ENCODE results near the gene PALM.

Gene PALM

DNA sequence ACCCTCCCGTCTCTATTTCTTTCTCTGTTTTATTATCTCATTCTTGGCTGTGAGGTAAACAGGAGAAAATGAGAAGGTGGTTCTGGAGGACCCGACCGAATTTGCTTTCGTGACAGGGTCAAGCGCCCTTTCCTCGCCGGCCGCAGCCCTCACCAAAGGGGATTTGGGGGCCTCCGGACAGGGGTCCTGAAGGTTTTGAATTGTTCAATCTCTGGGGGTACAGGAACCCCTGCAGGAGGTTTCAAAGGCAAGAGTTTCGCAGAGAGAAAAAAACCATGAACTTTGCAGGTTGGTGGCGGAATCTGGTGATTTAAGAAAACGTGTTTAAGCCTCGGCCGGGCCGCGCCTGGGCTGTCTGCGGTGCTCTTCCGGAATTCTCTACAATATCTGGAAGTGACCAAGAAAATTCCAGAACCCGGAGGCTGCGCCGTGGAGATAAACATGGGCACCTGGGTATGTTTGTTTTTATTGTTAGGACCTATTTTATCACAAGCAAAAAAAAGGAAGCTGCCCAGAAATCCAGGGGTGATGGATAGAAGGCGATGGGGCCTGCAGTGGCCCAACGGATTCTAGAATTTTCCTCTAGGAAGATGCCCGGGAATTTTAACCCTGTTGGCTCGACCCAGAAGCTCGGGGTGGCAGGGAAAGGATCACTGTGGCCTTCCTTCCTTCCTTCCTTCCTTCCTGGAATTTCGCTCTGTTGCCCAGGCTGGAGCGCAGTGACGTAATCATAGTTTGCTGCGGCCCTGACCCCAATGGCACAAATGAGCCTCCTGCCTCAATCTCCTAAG is 74.3 kb downstream of the PALM start:
- no peak for DNase-seq (ENCODE audit: low read depth in 2 of 2)

DNA sequence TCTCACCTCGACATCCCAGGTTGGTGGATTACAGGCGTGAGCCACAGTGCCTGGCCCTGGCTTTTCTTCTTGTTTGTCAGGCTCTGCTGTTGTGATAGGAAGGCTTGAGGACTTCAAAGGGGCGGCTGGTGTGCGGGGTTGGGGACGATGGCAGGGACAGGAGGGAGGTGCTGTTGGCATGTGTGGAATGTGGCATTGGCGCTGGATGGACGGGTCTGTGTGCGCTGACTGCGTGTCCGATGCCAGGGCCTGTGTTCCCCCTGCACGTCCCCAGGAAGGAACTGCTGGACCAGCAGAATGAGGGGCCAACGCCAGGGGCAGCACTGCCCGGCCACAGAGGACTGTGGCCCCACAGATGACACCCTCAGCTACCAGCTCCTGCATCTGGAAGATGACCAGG is 75.8 kb downstream of the PALM start:
- no peak for DNase-seq (ENCODE audit: low read depth in 2 of 2)

DNA sequence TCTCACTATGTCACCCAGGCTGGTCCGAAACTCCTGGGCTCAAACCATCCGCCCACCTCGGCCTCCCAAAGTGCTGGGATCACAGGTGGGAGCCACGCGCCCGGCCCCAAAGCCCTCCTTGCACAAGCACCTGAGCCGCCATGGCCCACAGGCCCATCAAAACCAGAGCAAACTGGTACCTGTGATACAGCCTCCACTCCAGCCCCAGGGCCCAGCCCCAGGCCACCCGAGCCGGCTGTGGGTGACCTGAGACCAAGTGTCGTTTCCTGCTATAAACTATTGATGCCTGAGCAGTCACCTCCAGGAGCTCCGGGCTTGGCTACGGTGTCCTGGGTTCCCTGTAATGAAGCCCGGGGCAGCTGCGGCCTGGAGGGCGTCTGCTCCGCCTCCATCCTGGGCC is 78.8 kb downstream of the PALM start:
- DNase-seq (ENCODE audit: low read depth in 2 of 2), result no peak

DNA sequence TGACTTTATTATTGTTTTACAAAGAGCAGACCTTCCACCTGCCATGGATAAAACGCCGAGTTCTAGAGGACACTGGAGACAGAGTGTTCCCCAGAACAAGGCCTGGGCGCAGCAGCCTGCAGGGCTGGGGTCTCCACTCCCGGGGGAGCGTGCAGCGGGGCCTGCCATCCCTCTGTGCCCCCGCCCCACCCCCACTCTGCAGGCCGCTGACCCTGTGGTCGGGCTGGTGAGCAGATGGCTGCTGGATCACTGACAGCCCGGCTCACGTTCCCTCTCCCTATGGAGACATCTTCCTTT is 79.9 kb downstream of the PALM start:
- no peak for DNase-seq (ENCODE audit: low read depth in 2 of 2)

DNA sequence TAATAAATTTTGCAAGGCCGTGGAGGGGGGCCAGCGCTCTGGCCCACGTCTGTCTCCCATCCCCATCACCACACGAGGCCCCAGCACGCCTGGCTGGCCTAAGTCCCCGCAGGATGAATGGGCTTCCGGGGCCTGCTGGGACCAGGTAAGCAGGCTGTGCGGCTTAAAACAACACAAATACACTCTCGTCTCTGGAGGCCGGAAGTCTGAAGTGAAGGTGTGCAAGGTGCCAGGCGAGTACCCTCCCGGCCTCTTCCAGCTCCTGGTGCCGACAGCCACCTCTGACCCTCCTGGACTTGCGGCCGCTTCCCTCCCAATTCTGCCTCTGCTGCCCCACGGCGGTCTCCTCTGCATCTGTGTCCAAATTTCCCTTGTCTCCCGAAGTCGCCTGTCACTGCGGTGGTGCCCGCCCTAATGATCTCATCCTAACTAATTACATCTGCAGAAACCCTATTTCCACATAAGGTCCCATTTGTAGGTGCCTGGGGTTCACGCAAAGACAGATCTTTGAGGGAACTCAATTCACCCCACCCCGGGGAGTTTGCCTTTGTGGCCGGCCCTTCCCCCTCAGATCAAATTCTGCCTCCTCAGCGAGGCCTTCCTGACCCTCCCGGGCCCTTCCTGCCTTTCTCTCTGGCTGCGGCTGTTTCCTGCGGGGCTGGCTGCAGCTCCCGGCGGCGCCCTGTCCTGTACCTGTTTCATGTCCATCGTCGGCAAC is 80.4 kb downstream of the PALM start:
- no peak for DNase-seq (ENCODE audit: low read depth in 2 of 2)

DNA sequence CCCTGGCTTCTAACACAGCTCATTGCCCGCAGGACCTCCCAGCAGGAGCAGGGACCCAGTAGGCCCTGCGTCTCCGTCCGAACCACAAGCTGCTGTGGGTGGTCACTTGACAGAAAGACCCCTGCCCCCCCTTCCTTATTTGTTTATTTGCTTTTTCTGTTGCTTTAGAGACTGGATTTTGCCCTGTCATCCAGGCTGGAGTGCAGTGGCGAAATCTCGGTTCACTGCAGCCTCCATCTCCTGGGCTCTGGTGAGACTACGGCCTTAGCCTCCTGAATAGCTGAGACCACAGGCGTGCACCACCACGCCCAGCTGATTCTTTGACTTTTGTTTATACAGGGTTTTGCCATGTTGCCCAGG is 80.9 kb downstream of the PALM start:
- DNase-seq (ENCODE audit: low read depth in 2 of 2), result no peak

DNA sequence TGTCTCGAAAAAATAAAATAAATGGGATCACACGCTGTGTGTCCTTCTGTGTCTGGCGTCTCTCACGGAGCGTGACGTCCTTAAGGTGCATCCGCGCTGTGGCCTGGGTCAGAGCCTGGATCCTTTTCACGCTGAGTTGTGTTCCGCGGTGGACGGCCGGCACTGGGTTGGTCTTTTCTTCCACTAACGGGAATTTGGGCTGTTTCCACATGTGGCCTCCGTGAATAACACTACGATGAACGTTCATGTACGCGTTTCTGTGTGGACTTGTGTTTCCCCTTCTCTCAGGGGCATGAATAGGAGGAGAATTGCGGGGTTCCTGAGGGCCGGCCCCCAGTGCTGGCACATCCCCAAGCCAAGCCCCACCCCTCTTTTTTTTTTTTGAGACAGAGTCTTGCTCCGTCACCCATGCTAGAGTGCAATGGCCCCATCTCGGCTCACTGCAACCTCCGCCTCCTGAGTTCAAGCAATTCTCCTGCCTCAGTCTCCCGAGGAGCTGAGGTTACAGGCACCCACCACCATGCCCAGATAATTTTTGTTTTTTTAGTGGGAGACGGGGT is 82.4 kb downstream of the PALM start:
- no peak for DNase-seq (ENCODE audit: low read depth in 2 of 2)

DNA sequence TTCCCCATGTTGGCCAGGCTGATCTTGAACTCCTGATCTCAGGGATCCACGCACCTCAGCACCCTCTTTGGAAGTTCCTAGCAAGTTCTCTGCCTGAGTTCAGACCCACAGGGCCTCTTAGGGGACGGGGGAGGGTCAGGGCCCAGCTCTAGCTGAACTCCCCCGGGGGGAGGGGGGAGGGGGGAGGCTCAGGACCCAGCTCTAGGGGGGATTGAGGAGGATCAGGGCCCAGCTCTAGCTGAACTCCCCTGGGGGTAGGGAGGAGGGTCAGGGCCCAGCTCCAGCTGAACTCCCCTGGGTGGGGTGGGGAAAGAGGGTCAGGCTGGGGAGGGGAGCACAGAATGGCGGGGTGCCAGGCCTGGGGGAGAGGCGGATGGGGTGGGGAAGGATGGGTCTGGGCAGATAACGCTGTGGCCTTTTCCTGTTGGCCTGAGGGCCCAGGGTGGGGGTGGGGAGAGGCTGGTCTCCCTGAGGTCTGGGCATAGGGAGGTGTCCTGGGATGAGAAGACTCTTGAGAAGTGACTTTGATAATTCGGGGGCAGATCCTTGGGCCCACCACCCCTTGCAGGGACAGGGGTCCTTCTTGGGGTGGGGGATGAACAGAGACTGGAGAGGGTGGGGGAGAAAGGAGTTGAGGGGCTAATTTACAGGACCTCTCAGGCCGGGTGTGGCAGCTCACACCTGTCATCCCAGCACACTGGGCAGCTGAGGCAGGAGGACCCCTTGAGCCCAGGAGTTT is 83.0 kb downstream of the PALM start:
- DNase-seq (ENCODE audit: low read depth in 2 of 2), result no peak

DNA sequence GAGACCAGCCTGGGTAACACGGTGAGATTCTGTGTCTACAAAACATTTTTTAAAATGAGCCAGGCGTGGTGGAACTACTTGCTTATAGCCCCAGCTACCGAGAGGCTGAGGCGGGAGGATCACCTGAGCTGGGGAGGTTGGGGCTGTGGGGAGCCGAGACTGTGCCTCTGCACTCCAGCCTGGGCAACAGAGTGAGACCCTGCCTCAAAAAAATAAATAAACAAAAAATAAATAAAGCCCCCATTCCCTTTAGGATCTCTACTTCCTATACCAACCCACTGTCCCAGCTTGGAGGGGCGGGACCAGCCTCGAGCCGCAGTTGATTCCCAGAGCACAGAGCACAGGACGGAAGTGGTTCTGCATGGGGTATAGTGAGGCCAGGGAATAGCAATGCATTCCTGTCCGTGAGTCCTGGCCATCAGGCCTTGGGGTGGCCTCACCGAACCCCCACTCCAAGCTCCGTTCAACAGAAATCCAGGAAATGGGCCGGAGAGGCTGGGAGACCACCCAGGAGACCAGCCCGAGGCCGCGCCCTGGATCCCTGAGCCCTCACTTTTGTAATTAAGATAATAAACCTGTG is 83.7 kb downstream of the PALM start:
- no peak for DNase-seq (ENCODE audit: low read depth in 2 of 2)

DNA sequence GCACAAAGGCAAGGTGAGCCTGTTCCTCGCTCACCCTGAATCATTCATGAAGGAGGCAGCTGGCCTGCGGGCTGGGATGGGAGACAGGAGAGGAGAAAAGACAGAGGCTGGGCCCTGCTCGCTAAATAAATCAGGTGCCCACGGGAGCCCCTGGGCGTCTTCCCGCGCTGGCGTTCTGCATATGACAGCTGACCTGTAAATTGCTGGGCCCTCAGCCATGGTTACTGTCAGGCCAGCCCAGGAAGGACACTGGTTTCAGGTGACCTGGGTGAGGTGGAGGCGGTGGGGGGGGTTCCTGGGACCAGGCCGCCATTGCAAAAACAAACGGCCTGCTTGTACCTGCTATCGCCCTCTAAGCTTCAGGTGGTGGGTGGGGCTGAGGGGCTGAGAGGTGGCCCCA is 85.1 kb downstream of the PALM start:
- no peak for DNase-seq (ENCODE audit: low read depth in 2 of 2)

DNA sequence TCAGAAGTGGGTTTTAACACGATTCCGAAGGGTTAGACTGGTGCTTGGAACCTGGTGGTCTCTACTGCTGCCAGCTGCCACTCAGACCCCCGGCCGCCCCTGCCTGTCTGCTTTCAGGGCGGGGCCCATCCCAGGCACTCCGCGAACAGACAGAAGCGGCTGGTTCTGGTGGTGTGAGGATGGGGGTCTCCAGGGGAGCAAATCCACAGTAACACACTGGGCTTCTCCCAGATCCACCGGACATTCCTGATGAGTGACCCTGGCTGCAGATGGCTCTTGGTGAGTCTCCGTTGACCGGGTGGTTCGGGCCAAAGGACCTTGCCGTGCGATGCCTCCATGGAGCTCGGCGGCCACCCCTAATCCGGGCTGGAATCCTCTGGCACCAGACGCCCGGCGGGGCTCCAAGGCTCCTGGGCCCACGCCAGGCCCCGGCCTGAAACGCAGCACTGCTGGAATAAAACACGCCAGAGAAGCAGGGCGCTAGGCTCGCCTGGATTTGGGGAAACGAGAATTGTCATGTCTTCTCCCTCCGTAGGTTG is 86.4 kb downstream of the PALM start:
- no peak for DNase-seq (ENCODE audit: low read depth in 2 of 2)

DNA sequence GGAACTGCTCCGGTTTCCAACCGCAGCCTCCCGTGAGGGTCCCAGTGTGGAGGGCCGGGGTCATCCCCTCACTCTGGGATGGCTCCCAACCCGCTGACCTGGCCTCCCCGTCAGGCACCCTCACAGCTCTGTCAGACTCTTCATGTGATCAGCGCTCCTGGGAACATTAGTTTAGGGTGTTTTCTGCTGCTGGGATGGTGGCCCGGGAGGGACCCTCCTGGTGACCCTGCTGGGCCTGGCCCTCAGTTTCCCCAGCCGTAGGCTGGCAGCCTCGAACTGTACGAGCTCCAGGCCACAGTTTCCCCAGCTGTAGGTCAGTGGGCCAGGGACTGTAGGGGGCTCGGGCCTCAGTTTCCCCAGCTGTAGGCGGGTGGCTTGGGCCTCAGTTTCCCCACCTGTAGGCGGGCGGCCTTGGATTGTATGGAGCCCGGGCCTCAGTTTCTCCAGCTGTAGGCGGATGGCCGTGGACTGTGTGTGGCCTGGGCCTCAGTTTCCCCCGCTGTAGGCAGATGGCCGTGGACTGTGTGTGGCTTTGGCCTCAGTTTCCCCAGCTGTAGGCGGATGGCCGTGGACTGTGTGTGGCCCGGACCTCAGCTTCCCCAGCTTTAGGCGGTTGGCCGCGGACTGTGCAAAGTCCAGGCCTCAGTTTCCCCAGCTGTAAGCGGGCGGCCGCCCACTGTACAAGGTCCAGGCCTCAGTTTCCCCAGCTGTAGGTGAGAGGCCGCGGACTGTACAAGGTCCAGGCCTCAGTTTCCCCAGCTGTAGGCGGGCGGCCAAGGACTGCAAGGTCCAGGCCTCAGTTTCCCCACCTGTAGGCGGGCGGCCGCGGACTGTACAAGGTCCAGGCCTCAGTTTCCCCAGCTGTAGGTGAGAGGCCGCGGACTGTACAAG is 87.2 kb downstream of the PALM start:
- no peak for DNase-seq (ENCODE audit: low read depth in 2 of 2)

DNA sequence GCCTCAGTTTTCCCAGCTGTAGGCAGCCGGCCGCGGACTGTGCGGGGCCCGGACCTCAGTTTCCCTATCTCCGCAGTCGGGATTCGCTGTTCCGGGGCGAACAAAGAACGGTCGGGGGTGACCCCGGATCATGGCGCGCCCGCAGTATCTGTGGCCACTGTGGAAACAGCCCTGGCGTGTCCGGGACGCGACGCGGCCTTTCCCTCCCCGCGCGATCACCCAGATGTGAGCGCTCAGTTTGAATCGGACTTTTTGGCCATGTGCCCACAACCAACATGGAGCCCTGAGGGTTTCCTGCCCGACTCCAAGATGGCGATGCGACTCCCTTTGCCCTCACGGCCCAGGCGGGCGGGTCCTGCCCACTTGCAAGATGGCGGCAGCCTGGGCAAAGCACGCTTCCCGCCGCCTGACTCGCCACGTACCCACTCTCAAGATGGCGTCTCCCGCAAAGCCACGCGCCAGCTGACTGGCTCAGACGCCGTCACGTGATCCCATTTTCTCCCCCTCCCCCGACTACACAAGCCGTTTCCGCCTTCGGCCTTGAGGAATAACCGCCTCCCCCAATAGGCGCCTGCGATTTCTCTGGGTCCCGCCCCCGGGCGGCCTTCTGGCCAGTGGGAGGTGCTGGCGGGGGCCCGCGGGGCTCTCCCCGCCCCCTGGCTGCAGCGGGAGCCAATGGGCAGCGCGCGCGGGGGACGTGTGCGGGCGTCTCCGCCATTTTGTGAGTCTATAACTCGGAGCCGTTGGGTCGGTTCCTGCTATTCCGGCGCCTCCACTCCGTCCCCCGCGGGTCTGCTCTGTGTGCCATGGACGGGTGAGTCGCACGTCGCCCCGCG is 88.2 kb downstream of the PALM start, which contains the start of gene PTBP1:
TSS of gene PTBP1 (plus strand) at position 761 of the 836 bp plus-strand sequence. CDS start at position 807, 46 bp downstream.
- DNase-seq (ENCODE audit: low read depth in 2 of 2), result peak; percentile 98

Measured in stimulated activated CD8-positive, alpha-beta memory T cell treated with anti-CD3 and anti-CD28 coated beads, Interleukin-2, amount 100 ng/mL, for 48 hours (primary cell).